DOHH2 (cell line): ENCODE data around the gene KMT5C.

Experiments used
- EZH2phosphoT487 ChIP-seq: fragments of 200-600 bp; sonication (generic); IDR thresholded peaks from 2 replicates; pipeline ENCODE4 v1.6.1; 2017; ENCODE audit warnings: borderline replicate concordance, mild to moderate bottlenecking, antibody characterized with exemption, low read length, moderate library complexity, mixed read lengths
- TF ChIP-seq, protein P1 (sequence below): fragments of 200-600 bp; sonication (generic); IDR thresholded peaks from one replicate; pipeline ENCODE4 v1.5.1; 2014; ENCODE audit warnings: antibody characterized with exemption, mild to moderate bottlenecking, low read depth, low read length; ENCODE audit not compliant: poor library complexity, severe bottlenecking

DNA sequence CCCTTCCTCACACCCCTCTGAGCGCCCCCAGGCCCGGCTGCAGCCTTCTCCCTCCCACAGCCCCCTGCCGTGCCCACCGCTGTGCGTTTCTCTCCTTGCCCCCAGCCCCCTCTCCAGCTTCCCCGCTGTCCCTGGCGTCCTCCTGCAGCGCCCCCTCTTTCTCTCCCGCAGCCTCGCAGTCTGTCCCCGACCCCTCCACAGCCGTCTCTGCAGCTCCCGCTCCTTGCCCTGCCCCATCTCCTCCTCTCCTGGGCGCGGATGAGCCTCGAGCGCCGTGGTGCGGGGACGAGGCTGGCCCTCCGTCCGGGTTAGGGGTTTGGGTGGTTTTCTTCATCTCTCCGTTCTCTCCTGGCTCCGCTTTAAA is 1.1 kb downstream of the KMT5C start:
- TF ChIP-seq, protein P1, sequence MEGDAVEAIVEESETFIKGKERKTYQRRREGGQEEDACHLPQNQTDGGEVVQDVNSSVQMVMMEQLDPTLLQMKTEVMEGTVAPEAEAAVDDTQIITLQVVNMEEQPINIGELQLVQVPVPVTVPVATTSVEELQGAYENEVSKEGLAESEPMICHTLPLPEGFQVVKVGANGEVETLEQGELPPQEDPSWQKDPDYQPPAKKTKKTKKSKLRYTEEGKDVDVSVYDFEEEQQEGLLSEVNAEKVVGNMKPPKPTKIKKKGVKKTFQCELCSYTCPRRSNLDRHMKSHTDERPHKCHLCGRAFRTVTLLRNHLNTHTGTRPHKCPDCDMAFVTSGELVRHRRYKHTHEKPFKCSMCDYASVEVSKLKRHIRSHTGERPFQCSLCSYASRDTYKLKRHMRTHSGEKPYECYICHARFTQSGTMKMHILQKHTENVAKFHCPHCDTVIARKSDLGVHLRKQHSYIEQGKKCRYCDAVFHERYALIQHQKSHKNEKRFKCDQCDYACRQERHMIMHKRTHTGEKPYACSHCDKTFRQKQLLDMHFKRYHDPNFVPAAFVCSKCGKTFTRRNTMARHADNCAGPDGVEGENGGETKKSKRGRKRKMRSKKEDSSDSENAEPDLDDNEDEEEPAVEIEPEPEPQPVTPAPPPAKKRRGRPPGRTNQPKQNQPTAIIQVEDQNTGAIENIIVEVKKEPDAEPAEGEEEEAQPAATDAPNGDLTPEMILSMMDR: peak; percentile 76
- no peak for TF ChIP-seq EZH2phosphoT487
